SK-N-SH treated with all-trans-retinoic acid at 6 μM for 48 hours (cell line): ENCODE data around the gene HS1BP3.

ENCODE experiments used
- BACH2 ChIP-seq: fragments of 250-450 bp; sonication (Bioruptor Pico); IDR thresholded peaks from 2 replicates; pipeline ENCODE4 v1.9.0; 2021; ENCODE audit warnings: mild to moderate bottlenecking, borderline replicate concordance
- CSDC2 ChIP-seq: fragments of 250-450 bp; sonication (Bioruptor Pico); IDR thresholded peaks from 2 replicates; pipeline ENCODE4 v1.5.0; 2020; ENCODE audit warnings: mild to moderate bottlenecking, moderate library complexity
- TF ChIP-seq, protein P1 (sequence below): fragments of 250-450 bp; sonication (Bioruptor Pico); IDR thresholded peaks from 2 replicates; pipeline ENCODE4 v1.5.1; 2020; ENCODE audit warnings: low read depth, mild to moderate bottlenecking, moderate library complexity

- TF ChIP-seq CSDC2 (CRISPR knock-in tag) (no peak), BACH2 (CRISPR knock-in tag) (no peak)
- TF ChIP-seq, protein P1, sequence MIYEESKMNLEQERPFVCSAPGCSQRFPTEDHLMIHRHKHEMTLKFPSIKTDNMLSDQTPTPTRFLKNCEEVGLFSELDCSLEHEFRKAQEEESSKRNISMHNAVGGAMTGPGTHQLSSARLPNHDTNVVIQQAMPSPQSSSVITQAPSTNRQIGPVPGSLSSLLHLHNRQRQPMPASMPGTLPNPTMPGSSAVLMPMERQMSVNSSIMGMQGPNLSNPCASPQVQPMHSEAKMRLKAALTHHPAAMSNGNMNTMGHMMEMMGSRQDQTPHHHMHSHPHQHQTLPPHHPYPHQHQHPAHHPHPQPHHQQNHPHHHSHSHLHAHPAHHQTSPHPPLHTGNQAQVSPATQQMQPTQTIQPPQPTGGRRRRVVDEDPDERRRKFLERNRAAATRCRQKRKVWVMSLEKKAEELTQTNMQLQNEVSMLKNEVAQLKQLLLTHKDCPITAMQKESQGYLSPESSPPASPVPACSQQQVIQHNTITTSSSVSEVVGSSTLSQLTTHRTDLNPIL (CRISPR knock-in tag) = no peak
Measured at GRCh38 chr2:20635113-20635510, 15.8 kb downstream of the HS1BP3 start.
